HepG2 (cell line): ENCODE results near the gene ADAMTS16. TPM values are rescaled to one million over a fixed set of nuclear protein-coding genes. Genes with fewer than 3 reads are reported as not detected.
A peak's percentile ranks its signal among the peaks of the same experiment; 100 is the strongest.

ENCODE experiments used
- ATAC-seq: fragments of 200-7000 bp; cut with Tn5 transposase; 3 replicates; pipeline ENCODE4 v1.9.1; 2020; ENCODE audit warnings: mild to moderate bottlenecking, moderate library complexity
- BruUV-seq: library from RNA; stranded (reverse); fragments of 400-500 nt; replicated peaks from 2 replicates; lab custom pipeline; 2021; lab: Mats Ljungman, UMichigan
- CTCF ChIA-PET: fragments of 300-600 bp; formaldehyde crosslinking; extraction: SDS; loops from one replicate; lab custom pipeline; 2021; ENCODE audit warnings: low total read pairs, inconsistent platforms, low intra/inter-chr PET ratio; lab: Yijun Ruan, JAX
- POLR2A ChIA-PET: fragments of 350-600 bp; sonication (Branson Sonifier 250); formaldehyde crosslinking; loops from one replicate; lab custom pipeline; 2020; ENCODE audit warnings: antibody characterized with exemption, inconsistent platforms; lab: Yijun Ruan, JAX
- DNase-seq: peaks from one replicate; pipeline ENCODE4 v3.0.0-alpha.2; 2015; ENCODE audit warnings: low spot score
- FAIRE-seq: peaks from 3 replicates; lab custom pipeline; 2011; peaks lifted over from hg19 to GRCh38; lab: Jason Lieb, UNC
- H2AFZ ChIP-seq: one replicate; pipeline ENCODE4 v1.6.1; 2011; ENCODE audit warnings: low read length, inconsistent platforms
- H3K27ac ChIP-seq: fragments of 300-600 bp; 3 replicates; pipeline ENCODE4 v1.8.0; 2011; ENCODE audit warnings: mixed run types, mild to moderate bottlenecking, mixed read lengths, low read length, inconsistent platforms; ENCODE audit not compliant: insufficient read depth; ENCODE audit errors: extremely low read length
- H3K27me3 ChIP-seq, 2 experiments: fragments of 200-600 bp in 1 of 2; 2 replicates in 1 of 2; 3 replicates in 1 of 2; pipeline versions ENCODE4 v1.6.0 to v1.8.0; 2011; ENCODE audit warnings: low read length in 2 of 2, mild to moderate bottlenecking in 2 of 2, moderate library complexity in 2 of 2, inconsistent platforms in 1 of 2; ENCODE audit not compliant: insufficient read depth in 2 of 2, control insufficient read depth in 1 of 2
- H3K36me3 ChIP-seq, 2 experiments: fragments of 200-600 bp in 1 of 2; replicated peaks in 1 of 2; 2 replicates in 1 of 2; 3 replicates in 1 of 2; pipeline versions ENCODE4 v1.5.1 to v1.8.0; 2011; ENCODE audit warnings: low read length in 2 of 2, inconsistent platforms in 1 of 2; ENCODE audit not compliant: insufficient read depth in 2 of 2, control insufficient read depth in 1 of 2
- H3K4me1 ChIP-seq: 2 replicates; pipeline ENCODE4 v1.5.1; 2012; ENCODE audit warnings: low read length, inconsistent platforms; ENCODE audit not compliant: insufficient read depth
- H3K4me2 ChIP-seq: 2 replicates; pipeline ENCODE4 v1.6.0; 2011; ENCODE audit warnings: low read depth, low read length, inconsistent platforms
- H3K4me3 ChIP-seq, 3 experiments: fragments of 200-600 bp in 1 of 3; sonication (generic), shearing (Covaris generic) in 1 of 3; replicated peaks in 1 of 3; 2 replicates each; pipeline ENCODE4 v1.5.1; 2011 to 2016; ENCODE audit warnings: low read length in 3 of 3, inconsistent platforms in 2 of 3, low read depth in 2 of 3, mild to moderate bottlenecking in 2 of 3, control low read depth in 1 of 3, mixed read lengths in 1 of 3; ENCODE audit not compliant: insufficient read depth in 1 of 3
- H3K79me2 ChIP-seq: one replicate; pipeline ENCODE4 v1.6.1; 2011; ENCODE audit warnings: low read length, inconsistent platforms; ENCODE audit not compliant: insufficient read depth
- H3K9ac ChIP-seq: 2 replicates; pipeline ENCODE4 v1.6.0; 2011; ENCODE audit warnings: mild to moderate bottlenecking, low read depth, low read length, inconsistent platforms; ENCODE audit not compliant: insufficient read depth
- H3K9me3 ChIP-seq: 2 replicates; pipeline ENCODE4 v1.5.1; 2012; ENCODE audit warnings: mild to moderate bottlenecking, low read length
- H4K20me1 ChIP-seq: 2 replicates; pipeline ENCODE4 v1.6.0; 2011; ENCODE audit warnings: inconsistent platforms, mild to moderate bottlenecking, low read length, moderate library complexity; ENCODE audit not compliant: insufficient read depth
- CREB1 ChIP-seq, 2 experiments: fragments of 450-650 bp in 1 of 2; IDR thresholded peaks; 2 replicates each; pipeline ENCODE4 v1.6.1; 2016 to 2017; ENCODE audit warnings: control low read depth in 1 of 2, mild to moderate bottlenecking in 1 of 2, missing compliant biosample characterization in 1 of 2, missing genetic modification characterization in 1 of 2
- HOXA3 ChIP-seq: sonication (generic); formaldehyde crosslinking; IDR thresholded peaks from 2 replicates; pipeline ENCODE4 v1.5.0; 2020; ENCODE audit warnings: missing genetic modification reagents
- IKZF4 ChIP-seq: sonication (generic); formaldehyde crosslinking; IDR thresholded peaks from 2 replicates; pipeline ENCODE4 v1.5.1; 2020; ENCODE audit warnings: borderline replicate concordance, mild to moderate bottlenecking, low read depth, missing genetic modification reagents; ENCODE audit errors: not compliant biosample characterization
- NCOA2 ChIP-seq: sonication (generic); formaldehyde crosslinking; IDR thresholded peaks from 2 replicates; pipeline ENCODE4 v1.8.0; 2022; ENCODE audit warnings: inconsistent platforms
- SALL1 ChIP-seq: sonication (generic); formaldehyde crosslinking; IDR thresholded peaks from 2 replicates; pipeline ENCODE4 v1.8.0; 2022; ENCODE audit warnings: mild to moderate bottlenecking, missing genetic modification reagents
- ZKSCAN5 ChIP-seq: sonication (generic); formaldehyde crosslinking; IDR thresholded peaks from 2 replicates; pipeline ENCODE4 v1.5.1; 2020; ENCODE audit warnings: mild to moderate bottlenecking, missing genetic modification reagents
- ZNF343 ChIP-seq: sonication (generic); formaldehyde crosslinking; IDR thresholded peaks from 2 replicates; pipeline ENCODE4 v1.4.0; 2020; ENCODE audit warnings: mild to moderate bottlenecking, missing genetic modification reagents
- ZNF558 ChIP-seq: sonication (generic); formaldehyde crosslinking; IDR thresholded peaks from 2 replicates; pipeline ENCODE4 v1.9.0; 2022; ENCODE audit warnings: mild to moderate bottlenecking, missing genetic modification reagents, borderline replicate concordance
- ZNF672 ChIP-seq: sonication (generic); formaldehyde crosslinking; IDR thresholded peaks from 2 replicates; pipeline ENCODE4 v1.8.1; 2022; ENCODE audit warnings: missing genetic modification reagents
- WGBS: methylation state at CpG from one replicate; pipeline ENCODE4 v1.1.6; 2017; ENCODE audit warnings: low lambda C conversion rate; 5-methylcytosine and 5-hydroxymethylcytosine counted together
- in situ Hi-C: cut with HindIII; loops from 2 replicates; pipeline ENCODE4 v1.10.0; 2017; ENCODE audit warnings: low pct_unique_long_range_greater_than_20kb; ENCODE audit not compliant: extremely low pct_ligation_motif_present
- intact Hi-C: fragments of 100-400 bp; cut with micrococcal nuclease; formaldehyde crosslinking; loops from one replicate; pipeline ENCODE4 v1.10.0; 2022; ENCODE audit not compliant: unreplicated experiment
- polyA plus RNA-seq, 8 experiments: library from polyadenylated mRNA; depleted of rRNA in 3 of 8; stranded (reverse) in 7 of 8; unstranded in 1 of 8; fragments of >200 nt; fragmentation: Illumina TruSeq in 4 of 8; extraction: Trizol in 4 of 8; gene quantifications; 2 replicates each; pipeline versions ENCODE4 v1.2.1 to v1.2.3, GENCODE V29; 2011 to 2016; ENCODE audit warnings: low read depth in 4 of 8, missing spikeins in 1 of 8, mixed read lengths in 1 of 8; ENCODE audit not compliant: insufficient read depth in 1 of 8
- total RNA-seq, 5 experiments: library from RNA; depleted of rRNA; stranded (reverse); fragments of >200 nt; fragmentation: Illumina TruSeq; extraction: Trizol; gene quantifications; 2 replicates each; pipeline ENCODE4 v1.2.3, GENCODE V29; 2016; ENCODE audit warnings: low read depth in 1 of 5
- TF ChIP-seq, protein P1 (sequence below), 2 experiments: sonication (generic) in 1 of 2; formaldehyde crosslinking in 1 of 2; IDR thresholded peaks; 2 replicates each; pipeline versions ENCODE4 v1.4.0 to v1.6.1; 2016 to 2020; ENCODE audit warnings: borderline replicate concordance in 1 of 2, low read depth in 1 of 2, mild to moderate bottlenecking in 1 of 2, missing genetic modification reagents in 1 of 2
- TF ChIP-seq, protein P2 (sequence below), 2 experiments: IDR thresholded peaks; 2 replicates each; pipeline ENCODE4 v1.6.1; 2011 to 2012; ENCODE audit warnings: low read length in 2 of 2, borderline replicate concordance in 1 of 2, low read depth in 1 of 2, mild to moderate bottlenecking in 1 of 2, moderate library complexity in 1 of 2
- TF ChIP-seq, protein P3 (sequence below): sonication (generic); formaldehyde crosslinking; IDR thresholded peaks from 2 replicates; pipeline ENCODE4 v1.4.0; 2020; ENCODE audit warnings: missing genetic modification reagents

Gene ADAMTS16
- total and polyA plus RNA-seq, 2 of the 13 experiments (the other 11 are each of a cell fraction or from before 2014, with no cell fraction given) = 0.02 to 0.03 TPM

DNA sequence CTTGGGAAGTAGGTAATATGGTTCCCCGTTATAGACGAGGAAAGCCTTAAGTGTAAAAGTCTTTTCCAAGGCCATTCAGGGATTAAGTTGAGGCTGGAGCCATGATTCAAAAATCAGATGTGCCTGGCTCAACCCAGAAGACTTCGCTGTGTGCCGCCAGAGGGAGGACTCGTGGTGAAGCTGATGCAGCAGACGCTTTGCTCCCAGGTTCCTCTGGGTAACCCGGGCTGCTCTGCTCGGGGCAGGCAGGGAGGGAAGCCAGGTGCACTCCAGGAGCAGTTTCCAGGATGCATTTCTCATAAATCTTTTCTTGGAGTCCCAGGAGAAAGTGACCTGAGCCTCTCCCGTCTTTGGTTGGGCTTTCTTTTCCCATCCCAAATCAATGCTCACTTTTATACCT is 219.5 kb downstream of the ADAMTS16 start:
- FAIRE-seq (no peak), ATAC-seq (no peak), DNase-seq (no peak)
- Histone ChIP-seq H2AFZ (no peak overlapping the region), H3K4me1 (peaks cover 98% of the 10 kb centered on the region), H3K36me3 (no peaks in the 10 kb centered on the region), H3K4me3 (no peak overlapping the region), H3K9me3 (no peaks in the 10 kb centered on the region), H3K27ac (peak overlapping the region; percentile 89), H4K20me1 (no peaks in the 10 kb centered on the region), H3K9ac (no peak overlapping the region; the same call in 1 of the 2 replicates), H3K4me2 (no peak overlapping the region), H3K27me3 (no peaks in the 10 kb centered on the region), H3K79me2 (no peaks in the 10 kb centered on the region)
- WGBS = 88% methylated on average over 6 of the region's 9 CpGs
- intact Hi-C loops (loop anchor here (5.0 kb wide), 1 partner anchor 63 kb away; the partner anchor contains the start of gene ICE1), in situ Hi-C loops (no loop called here)
- no TSS peak for BruUV-seq
- POLR2A ChIA-PET = interaction anchor here (3.8 kb wide), 1 partner anchor 9 kb away, joined by 43 read pairs; no protein-coding TSS in a partner anchor
- CTCF ChIA-PET = no interaction called here
- TF ChIP-seq NCOA2 (no peak), ZNF343 (no peak), SALL1 (CRISPR knock-in tag) (no peak), ZNF558 (CRISPR knock-in tag) (no peak), ZKSCAN5 (no peak), ZNF672 (CRISPR knock-in tag) (no peak), IKZF4 (no peak), HOXA3 (CRISPR knock-in tag) (no peak), CREB1 (IDR thresholded peaks at IDR 0.05) (no peak), CREB1 (CRISPR knock-in tag; IDR thresholded peaks at IDR 0.05) (no peak)
- TF ChIP-seq, protein P1, sequence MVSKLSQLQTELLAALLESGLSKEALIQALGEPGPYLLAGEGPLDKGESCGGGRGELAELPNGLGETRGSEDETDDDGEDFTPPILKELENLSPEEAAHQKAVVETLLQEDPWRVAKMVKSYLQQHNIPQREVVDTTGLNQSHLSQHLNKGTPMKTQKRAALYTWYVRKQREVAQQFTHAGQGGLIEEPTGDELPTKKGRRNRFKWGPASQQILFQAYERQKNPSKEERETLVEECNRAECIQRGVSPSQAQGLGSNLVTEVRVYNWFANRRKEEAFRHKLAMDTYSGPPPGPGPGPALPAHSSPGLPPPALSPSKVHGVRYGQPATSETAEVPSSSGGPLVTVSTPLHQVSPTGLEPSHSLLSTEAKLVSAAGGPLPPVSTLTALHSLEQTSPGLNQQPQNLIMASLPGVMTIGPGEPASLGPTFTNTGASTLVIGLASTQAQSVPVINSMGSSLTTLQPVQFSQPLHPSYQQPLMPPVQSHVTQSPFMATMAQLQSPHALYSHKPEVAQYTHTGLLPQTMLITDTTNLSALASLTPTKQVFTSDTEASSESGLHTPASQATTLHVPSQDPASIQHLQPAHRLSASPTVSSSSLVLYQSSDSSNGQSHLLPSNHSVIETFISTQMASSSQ (IDR thresholded peaks at IDR 0.05; ENCODE audit: low read depth) = no peak
- TF ChIP-seq, protein P1 (CRISPR knock-in tag; IDR thresholded peaks at IDR 0.05; ENCODE audit: borderline replicate concordance) = no peak
- TF ChIP-seq, protein P2, sequence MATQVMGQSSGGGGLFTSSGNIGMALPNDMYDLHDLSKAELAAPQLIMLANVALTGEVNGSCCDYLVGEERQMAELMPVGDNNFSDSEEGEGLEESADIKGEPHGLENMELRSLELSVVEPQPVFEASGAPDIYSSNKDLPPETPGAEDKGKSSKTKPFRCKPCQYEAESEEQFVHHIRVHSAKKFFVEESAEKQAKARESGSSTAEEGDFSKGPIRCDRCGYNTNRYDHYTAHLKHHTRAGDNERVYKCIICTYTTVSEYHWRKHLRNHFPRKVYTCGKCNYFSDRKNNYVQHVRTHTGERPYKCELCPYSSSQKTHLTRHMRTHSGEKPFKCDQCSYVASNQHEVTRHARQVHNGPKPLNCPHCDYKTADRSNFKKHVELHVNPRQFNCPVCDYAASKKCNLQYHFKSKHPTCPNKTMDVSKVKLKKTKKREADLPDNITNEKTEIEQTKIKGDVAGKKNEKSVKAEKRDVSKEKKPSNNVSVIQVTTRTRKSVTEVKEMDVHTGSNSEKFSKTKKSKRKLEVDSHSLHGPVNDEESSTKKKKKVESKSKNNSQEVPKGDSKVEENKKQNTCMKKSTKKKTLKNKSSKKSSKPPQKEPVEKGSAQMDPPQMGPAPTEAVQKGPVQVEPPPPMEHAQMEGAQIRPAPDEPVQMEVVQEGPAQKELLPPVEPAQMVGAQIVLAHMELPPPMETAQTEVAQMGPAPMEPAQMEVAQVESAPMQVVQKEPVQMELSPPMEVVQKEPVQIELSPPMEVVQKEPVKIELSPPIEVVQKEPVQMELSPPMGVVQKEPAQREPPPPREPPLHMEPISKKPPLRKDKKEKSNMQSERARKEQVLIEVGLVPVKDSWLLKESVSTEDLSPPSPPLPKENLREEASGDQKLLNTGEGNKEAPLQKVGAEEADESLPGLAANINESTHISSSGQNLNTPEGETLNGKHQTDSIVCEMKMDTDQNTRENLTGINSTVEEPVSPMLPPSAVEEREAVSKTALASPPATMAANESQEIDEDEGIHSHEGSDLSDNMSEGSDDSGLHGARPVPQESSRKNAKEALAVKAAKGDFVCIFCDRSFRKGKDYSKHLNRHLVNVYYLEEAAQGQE (IDR thresholded peaks at IDR 0.05; ENCODE audit: borderline replicate concordance in 1 of 2, low read depth in 1 of 2, low read length in 2 of 2) = no peak
- TF ChIP-seq, protein P3, sequence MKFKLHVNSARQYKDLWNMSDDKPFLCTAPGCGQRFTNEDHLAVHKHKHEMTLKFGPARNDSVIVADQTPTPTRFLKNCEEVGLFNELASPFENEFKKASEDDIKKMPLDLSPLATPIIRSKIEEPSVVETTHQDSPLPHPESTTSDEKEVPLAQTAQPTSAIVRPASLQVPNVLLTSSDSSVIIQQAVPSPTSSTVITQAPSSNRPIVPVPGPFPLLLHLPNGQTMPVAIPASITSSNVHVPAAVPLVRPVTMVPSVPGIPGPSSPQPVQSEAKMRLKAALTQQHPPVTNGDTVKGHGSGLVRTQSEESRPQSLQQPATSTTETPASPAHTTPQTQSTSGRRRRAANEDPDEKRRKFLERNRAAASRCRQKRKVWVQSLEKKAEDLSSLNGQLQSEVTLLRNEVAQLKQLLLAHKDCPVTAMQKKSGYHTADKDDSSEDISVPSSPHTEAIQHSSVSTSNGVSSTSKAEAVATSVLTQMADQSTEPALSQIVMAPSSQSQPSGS (CRISPR knock-in tag) = no peak
